PC-9 (cell line): ENCODE data around the gene COL16A1. TPM values are rescaled to one million over a fixed set of nuclear protein-coding genes. Genes with fewer than 3 reads are reported as not detected.

ENCODE experiments used
- BruUV-seq: library from RNA; stranded (reverse); fragments of 400-500 nt; replicated peaks from 2 replicates; lab custom pipeline; 2021; lab: Mats Ljungman, UMichigan
- CTCF ChIA-PET: fragments of 300-600 bp; sonication (Branson Sonifier 250); formaldehyde crosslinking; loops from one replicate; lab custom pipeline; 2022; ENCODE audit warnings: antibody characterized with exemption; lab: Charles Lee
- POLR2A ChIA-PET: fragments of 300-600 bp; sonication (Branson Sonifier 250); formaldehyde crosslinking; loops from one replicate; lab custom pipeline; 2022; ENCODE audit warnings: antibody characterized with exemption; ENCODE audit not compliant: unreplicated experiment; lab: Charles Lee
- DNase-seq, 2 experiments: peaks; one replicate each; pipeline versions ENCODE4 v3.0.0 to v3.0.0-alpha.2; 2015 to 2022; ENCODE audit warnings: mixed read lengths in 1 of 2
- H2AFZ ChIP-seq: fragments of 200-600 bp; sonication (generic); 2 replicates; pipeline ENCODE4 v1.8.1; 2017; ENCODE audit warnings: antibody characterized with exemption
- H3F3A ChIP-seq: fragments of 200-600 bp; sonication (generic); 2 replicates; pipeline ENCODE4 v1.8.1; 2017; ENCODE audit warnings: antibody characterized with exemption, mild to moderate bottlenecking, low read depth; ENCODE audit not compliant: insufficient read depth
- H3K27ac ChIP-seq: fragments of 200-600 bp; sonication (generic); 2 replicates; pipeline ENCODE4 v1.6.1; 2016; ENCODE audit warnings: mixed run types
- H3K27me3 ChIP-seq: fragments of 200-600 bp; sonication (generic); 2 replicates; pipeline ENCODE4 v1.6.1; 2016; ENCODE audit warnings: low read depth, mixed run types; ENCODE audit not compliant: insufficient read depth
- H3K36me3 ChIP-seq: fragments of 200-600 bp; sonication (generic); 2 replicates; pipeline ENCODE4 v1.6.1; 2016; ENCODE audit warnings: low read depth, mixed run types
- H3K4me1 ChIP-seq: fragments of 200-600 bp; sonication (generic); replicated peaks from 2 replicates; pipeline ENCODE4 v1.6.1; 2016; ENCODE audit warnings: mixed run types; ENCODE audit not compliant: insufficient read depth
- H3K4me2 ChIP-seq: fragments of 200-600 bp; sonication (generic); 2 replicates; pipeline ENCODE4 v1.6.1; 2017; ENCODE audit warnings: mixed run types
- H3K4me3 ChIP-seq: fragments of 200-600 bp; sonication (generic); 2 replicates; pipeline ENCODE4 v1.6.1; 2016; ENCODE audit warnings: mixed run types
- H3K79me2 ChIP-seq: fragments of 200-600 bp; sonication (generic); 2 replicates; pipeline ENCODE4 v1.6.1; 2017; ENCODE audit warnings: low read depth, mixed run types
- H3K9me2 ChIP-seq: fragments of 200-600 bp; sonication (generic); 2 replicates; pipeline ENCODE4 v1.8.1; 2017; ENCODE audit warnings: mild to moderate bottlenecking; ENCODE audit not compliant: insufficient read depth
- H3K9me3 ChIP-seq: fragments of 200-600 bp; sonication (generic); 2 replicates; pipeline ENCODE4 v1.8.1; 2016; ENCODE audit warnings: low read depth; ENCODE audit not compliant: insufficient read depth
- H4K20me1 ChIP-seq: fragments of 200-600 bp; sonication (generic); 2 replicates; pipeline ENCODE4 v1.8.1; 2017; ENCODE audit not compliant: insufficient read depth
- CTCF ChIP-seq: fragments of 200-600 bp; sonication (generic); conservative IDR thresholded peaks from 2 replicates; pipeline ENCODE4 v1.6.1; 2017; ENCODE audit warnings: mixed run types, antibody characterized with exemption, mild to moderate bottlenecking, moderate library complexity
- EZH2 ChIP-seq: fragments of 200-600 bp; sonication (generic); IDR thresholded peaks from 2 replicates; pipeline ENCODE4 v1.8.0; 2017; ENCODE audit warnings: antibody characterized with exemption, low read depth
- intact Hi-C: fragments of 100-400 bp; cut with micrococcal nuclease; formaldehyde crosslinking; loops from one replicate; pipeline ENCODE4 v1.10.0; 2022; ENCODE audit not compliant: unreplicated experiment
- total RNA-seq: library from RNA; stranded (reverse); gene quantifications from 2 replicates; pipeline ENCODE4 v1.2.3, GENCODE V29; 2021

The COL16A1 gene
- total RNA-seq, 1 experiment from 2014 or later, result 4.8 TPM

DNA sequence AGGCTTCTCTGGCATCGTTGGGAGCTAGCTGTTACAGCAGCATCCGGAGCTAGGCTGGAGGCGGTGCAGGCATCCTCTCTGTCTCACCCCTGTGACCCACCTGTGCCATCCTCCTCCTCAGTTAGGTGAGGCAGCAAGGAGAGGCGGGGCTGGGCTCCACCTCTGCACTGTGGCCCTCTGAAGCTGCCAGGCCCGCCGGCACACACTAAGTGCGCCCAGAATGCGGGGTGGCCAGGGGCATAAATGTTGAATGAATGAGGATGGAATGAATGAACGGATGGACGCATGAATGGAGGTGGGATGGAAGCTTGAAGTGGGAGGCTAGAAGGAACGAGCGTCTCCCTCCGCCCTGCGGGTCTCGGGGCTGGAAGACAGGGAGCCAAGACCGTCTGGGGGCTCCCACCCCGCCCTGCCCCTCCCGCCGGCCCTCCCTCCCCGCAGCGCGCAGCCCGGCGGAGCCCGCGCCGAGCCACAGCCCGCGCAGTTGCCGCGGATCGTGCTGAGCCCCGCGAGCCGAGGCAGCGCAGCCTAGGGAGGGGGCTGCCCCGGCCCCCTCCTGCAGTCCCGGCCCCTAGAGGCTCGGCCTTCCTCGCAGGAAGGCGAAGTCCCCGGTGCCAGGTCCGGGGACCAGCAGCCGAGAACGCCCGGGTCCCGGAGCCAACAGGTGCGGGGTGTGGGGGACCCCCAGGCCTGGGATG, 86.5 kb downstream of the COL16A1 start, which contains the start of gene HCRTR1:
TSS of gene HCRTR1 (plus strand) at position 472 of the 698 bp plus-strand sequence. CDS start 1,504 bp downstream, outside the sequence.
- H3K79me2 ChIP-seq, result no peaks in the 10 kb centered on the region
- no peak for TF ChIP-seq EZH2
- TF ChIP-seq CTCF, result no peak
- peak within 1 kb of the TSS; percentile 88 for H2AFZ ChIP-seq
- no peaks in the 10 kb centered on the region for H3K4me1 ChIP-seq
- intact Hi-C loops, result no loop called here
- no peaks in the 10 kb centered on the region for H3K9me3 ChIP-seq
- peak within 1 kb of the TSS; percentile 96 for H3K4me2 ChIP-seq
- ChIA-PET CTCF (interaction anchor here (0.6 kb wide), 1 partner anchor 624 kb away, joined by 3 read pairs; no protein-coding TSS in a partner anchor), POLR2A (no interaction called here)
- H3F3A ChIP-seq, result peaks cover 4% of the 10 kb centered on the region; the same call in 1 of the 2 replicates
- H3K9me2 ChIP-seq, result no peaks in the 10 kb centered on the region
- H4K20me1 ChIP-seq, result no peaks in the 10 kb centered on the region
- H3K4me3 ChIP-seq, result peak within 1 kb of the TSS; percentile 75
- no peak for DNase-seq
- H3K27me3 ChIP-seq, result no peaks in the 10 kb centered on the region
- no peak within 1 kb of the TSS for H3K27ac ChIP-seq
- no peaks in the 10 kb centered on the region for H3K36me3 ChIP-seq
- no TSS peak for BruUV-seq

DNA sequence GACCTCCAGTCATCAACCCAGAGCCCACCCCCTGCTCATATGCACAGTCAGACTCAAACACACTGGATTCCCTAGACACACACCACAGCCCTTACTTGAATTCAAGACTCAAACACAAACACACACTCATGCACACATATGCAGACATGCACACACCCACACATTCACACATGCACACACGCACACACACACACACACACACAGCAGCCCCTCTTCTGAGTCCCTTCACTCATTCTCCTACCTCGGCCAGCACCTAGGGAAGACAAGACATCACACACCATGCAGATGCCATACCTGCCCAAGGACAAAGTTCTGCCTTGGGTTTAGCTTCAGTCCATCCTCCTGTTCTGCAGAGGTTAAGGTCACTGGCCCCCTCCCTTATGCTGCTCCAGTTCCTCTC, 87.9 kb downstream of the COL16A1 start:
- Histone ChIP-seq H3K4me3 (no peak overlapping the region), H3K27me3 (no peaks in the 10 kb centered on the region), H3K4me1 (no peaks in the 10 kb centered on the region), H2AFZ (no peak overlapping the region), H3F3A (peaks cover 8% of the 10 kb centered on the region; the same call in 1 of the 2 replicates), H4K20me1 (no peaks in the 10 kb centered on the region), H3K36me3 (no peaks in the 10 kb centered on the region), H3K27ac (no peak overlapping the region), H3K79me2 (no peaks in the 10 kb centered on the region), H3K9me3 (no peaks in the 10 kb centered on the region), H3K9me2 (no peaks in the 10 kb centered on the region), H3K4me2 (no peak overlapping the region)
- no peak for TF ChIP-seq CTCF
- no peak for TF ChIP-seq EZH2
- ChIA-PET POLR2A (no interaction called here), CTCF (no interaction called here)
- no peak for DNase-seq
- intact Hi-C loops, result no loop called here
- BruUV-seq, result no TSS peak

- BruUV-seq, result no TSS peak
- POLR2A ChIA-PET, result no interaction called here
- Histone ChIP-seq H3K79me2 (no peaks in the 10 kb centered on the region), H4K20me1 (no peaks in the 10 kb centered on the region), H2AFZ (no peak overlapping the region), H3K4me1 (no peaks in the 10 kb centered on the region), H3F3A (peaks cover 8% of the 10 kb centered on the region; the same call in 1 of the 2 replicates), H3K4me3 (no peak overlapping the region), H3K36me3 (no peaks in the 10 kb centered on the region), H3K4me2 (no peak overlapping the region), H3K9me2 (no peaks in the 10 kb centered on the region), H3K9me3 (no peaks in the 10 kb centered on the region), H3K27ac (no peak overlapping the region), H3K27me3 (no peaks in the 10 kb centered on the region)
- intact Hi-C loops, result no loop called here
- no peak for TF ChIP-seq CTCF
- no peak for TF ChIP-seq EZH2
- no peak for DNase-seq
- CTCF ChIA-PET, result no interaction called here
Observed at GRCh38 chr1:31615414-31615813, 88.4 kb downstream of the COL16A1 start.
